ENCODE results near the gene PHETA2.
"Not testable (repeated sequence)": the region's sequence is repeated elsewhere in the genome, so short reads cannot be mapped to it uniquely, and the experiment has no call there.

The PHETA2 gene

GRCh38 chr22:42104332-42104860 is 30.3 kb downstream of the PHETA2 start:
- DNase-seq (ENCODE audit: low read depth), result not testable (repeated sequence)

- DNase-seq (ENCODE audit: low read depth), result no peak
Measured at GRCh38 chr22:42108848-42109247, 34.8 kb downstream of the PHETA2 start.

- DNase-seq (ENCODE audit: low read depth), result no peak
Measured at GRCh38 chr22:42111798-42112197, 37.8 kb downstream of the PHETA2 start.

- DNase-seq (ENCODE audit: low read depth), result not testable (repeated sequence)
Measured at GRCh38 chr22:42112793-42113192, 38.7 kb downstream of the PHETA2 start.

- no peak for DNase-seq (ENCODE audit: low read depth)
Measured at GRCh38 chr22:42114721-42115120, 40.7 kb downstream of the PHETA2 start.

GRCh38 chr22:42115420-42115830 is 41.4 kb downstream of the PHETA2 start:
- not testable (repeated sequence) for DNase-seq (ENCODE audit: low read depth)

GRCh38 chr22:42116848-42117424 is 42.9 kb downstream of the PHETA2 start:
- DNase-seq (ENCODE audit: low read depth), result no peak

- DNase-seq (ENCODE audit: low read depth), result not testable (repeated sequence)
Measured at GRCh38 chr22:42120231-42121021, 46.4 kb downstream of the PHETA2 start.

GRCh38 chr22:42123529-42123928 is 49.5 kb downstream of the PHETA2 start:
- DNase-seq (ENCODE audit: low read depth), result not testable (repeated sequence)

GRCh38 chr22:42127606-42128005 is 53.6 kb downstream of the PHETA2 start:
- DNase-seq (ENCODE audit: low read depth), result no peak

- not testable (repeated sequence) for DNase-seq (ENCODE audit: low read depth)
Measured at GRCh38 chr22:42128007-42128406, 54.0 kb downstream of the PHETA2 start.

Data from stimulated activated CD8-positive, alpha-beta memory T cell treated with anti-CD3 and anti-CD28 coated beads, Interleukin-15, amount 100 ng/mL, for 1 hour (primary cell).